Measurements from ENCODE around the gene TTC16. TPM values are rescaled to one million over a fixed set of nuclear protein-coding genes. Genes with fewer than 3 reads are reported as not detected.

Gene TTC16
- polyA plus RNA-seq, 1 donor from 2014 or later: 0.11 TPM

GRCh38 chr9:127753622-127754021 is 37.7 kb downstream of the TTC16 start (continued):
- no peak for TF ChIP-seq EP300 (conservative IDR thresholded peaks at IDR 0.05; ENCODE audit: poor library complexity, severe bottlenecking)
- TF ChIP-seq RAD21 (conservative IDR thresholded peaks at IDR 0.05): no peak
- no peak for TF ChIP-seq MXI1 (conservative IDR thresholded peaks at IDR 0.05; ENCODE audit: poor library complexity, severe bottlenecking)

DNA sequence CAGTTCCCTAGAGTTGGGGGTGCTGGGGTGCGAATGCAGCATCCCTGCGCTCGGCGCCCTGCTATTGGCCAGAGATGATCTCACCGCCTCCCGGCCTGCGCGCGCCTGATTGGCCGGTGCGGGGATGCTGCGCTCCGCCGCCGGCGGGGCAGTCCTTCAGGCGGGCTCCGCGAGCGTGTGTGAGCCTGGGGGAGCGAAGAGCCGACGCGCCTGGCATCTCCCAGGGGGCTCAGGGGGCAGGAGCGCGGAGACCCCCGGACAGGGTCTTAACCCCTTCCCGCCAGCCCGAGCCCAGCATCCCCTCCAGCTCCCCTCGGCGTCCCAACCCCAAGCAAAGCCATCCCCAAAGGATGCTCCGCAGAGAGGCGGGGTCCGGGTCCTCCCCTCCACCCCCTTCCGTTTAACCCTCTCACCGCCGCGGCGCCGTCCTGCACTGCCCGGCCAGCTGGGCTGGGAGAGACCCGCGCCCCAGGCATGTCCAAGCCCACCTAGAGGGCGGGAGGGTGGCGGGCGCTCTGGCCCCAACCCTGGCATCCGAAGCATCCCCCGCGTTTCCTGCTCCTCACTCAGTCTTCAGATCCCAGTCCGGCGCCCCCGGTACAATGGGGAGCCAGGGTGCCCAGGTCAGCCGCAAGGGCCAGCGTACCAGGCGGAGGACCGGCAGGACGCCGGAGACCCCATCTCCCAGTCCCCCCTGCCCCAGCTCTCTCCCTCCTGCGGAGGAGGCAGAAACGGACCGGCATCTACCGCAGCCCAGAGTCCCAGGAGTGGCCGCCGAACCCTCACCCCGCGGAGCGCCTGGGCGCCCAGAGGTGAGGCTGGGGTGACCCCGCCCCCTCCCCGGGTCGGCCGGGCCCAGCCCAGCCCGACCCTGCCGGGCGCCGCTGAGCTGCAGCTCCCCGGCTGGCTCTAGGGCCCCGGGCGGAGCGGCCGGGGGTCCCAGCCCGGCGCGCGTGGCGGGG is 38.5 kb downstream of the TTC16 start:
- H4K20me1 ChIP-seq (ENCODE audit: insufficient read depth): no peaks in the 10 kb centered on the region
- H3K9me3 ChIP-seq (ENCODE audit: low read length): no peaks in the 10 kb centered on the region
- H3K27ac ChIP-seq (ENCODE audit: low read length): peak overlapping the region; percentile 98
- TF ChIP-seq TAF1 (IDR thresholded peaks at IDR 0.05; ENCODE audit: low read depth) (peak; percentile 94), EP300 (conservative IDR thresholded peaks at IDR 0.05; ENCODE audit: poor library complexity, severe bottlenecking) (peak; percentile 64), RAD21 (conservative IDR thresholded peaks at IDR 0.05) (peak; percentile 53), SMC3 (conservative IDR thresholded peaks at IDR 0.05; ENCODE audit: poor library complexity) (peak; percentile 48), MXI1 (conservative IDR thresholded peaks at IDR 0.05; ENCODE audit: poor library complexity, severe bottlenecking) (peak; percentile 49), CTCF (IDR thresholded peaks at IDR 0.05; ENCODE audit: poor library complexity, severe bottlenecking) (no peak), POLR2AphosphoS5 (IDR thresholded peaks at IDR 0.05) (peak; percentile 98), EZH2 (IDR thresholded peaks at IDR 0.05; ENCODE audit: borderline replicate concordance, insufficient read depth, low read length, poor library complexity, severe bottlenecking) (no peak)
- TF ChIP-seq, protein P1, sequence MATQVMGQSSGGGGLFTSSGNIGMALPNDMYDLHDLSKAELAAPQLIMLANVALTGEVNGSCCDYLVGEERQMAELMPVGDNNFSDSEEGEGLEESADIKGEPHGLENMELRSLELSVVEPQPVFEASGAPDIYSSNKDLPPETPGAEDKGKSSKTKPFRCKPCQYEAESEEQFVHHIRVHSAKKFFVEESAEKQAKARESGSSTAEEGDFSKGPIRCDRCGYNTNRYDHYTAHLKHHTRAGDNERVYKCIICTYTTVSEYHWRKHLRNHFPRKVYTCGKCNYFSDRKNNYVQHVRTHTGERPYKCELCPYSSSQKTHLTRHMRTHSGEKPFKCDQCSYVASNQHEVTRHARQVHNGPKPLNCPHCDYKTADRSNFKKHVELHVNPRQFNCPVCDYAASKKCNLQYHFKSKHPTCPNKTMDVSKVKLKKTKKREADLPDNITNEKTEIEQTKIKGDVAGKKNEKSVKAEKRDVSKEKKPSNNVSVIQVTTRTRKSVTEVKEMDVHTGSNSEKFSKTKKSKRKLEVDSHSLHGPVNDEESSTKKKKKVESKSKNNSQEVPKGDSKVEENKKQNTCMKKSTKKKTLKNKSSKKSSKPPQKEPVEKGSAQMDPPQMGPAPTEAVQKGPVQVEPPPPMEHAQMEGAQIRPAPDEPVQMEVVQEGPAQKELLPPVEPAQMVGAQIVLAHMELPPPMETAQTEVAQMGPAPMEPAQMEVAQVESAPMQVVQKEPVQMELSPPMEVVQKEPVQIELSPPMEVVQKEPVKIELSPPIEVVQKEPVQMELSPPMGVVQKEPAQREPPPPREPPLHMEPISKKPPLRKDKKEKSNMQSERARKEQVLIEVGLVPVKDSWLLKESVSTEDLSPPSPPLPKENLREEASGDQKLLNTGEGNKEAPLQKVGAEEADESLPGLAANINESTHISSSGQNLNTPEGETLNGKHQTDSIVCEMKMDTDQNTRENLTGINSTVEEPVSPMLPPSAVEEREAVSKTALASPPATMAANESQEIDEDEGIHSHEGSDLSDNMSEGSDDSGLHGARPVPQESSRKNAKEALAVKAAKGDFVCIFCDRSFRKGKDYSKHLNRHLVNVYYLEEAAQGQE (IDR thresholded peaks at IDR 0.05; ENCODE audit: borderline replicate concordance): peak; percentile 59
- H3F3A ChIP-seq (ENCODE audit: insufficient read depth, low read length, poor library complexity, severe bottlenecking): no peaks in the 10 kb centered on the region
- no peaks in the 10 kb centered on the region for H3K27me3 ChIP-seq (ENCODE audit: insufficient read depth, low read depth, low read length)
- peak overlapping the region; percentile 100 for H3K4me3 ChIP-seq (ENCODE audit: low read length)
- peak overlapping the region; percentile 8 for H2AFZ ChIP-seq (ENCODE audit: low read depth, low read length)
- peak overlapping the region; percentile 36 for H3K4me2 ChIP-seq (ENCODE audit: low read length)
- H3K36me3 ChIP-seq (ENCODE audit: insufficient read depth, low read length): no peaks in the 10 kb centered on the region
- peak overlapping the region; percentile 100 for H3K9ac ChIP-seq (ENCODE audit: low read length)
- peaks cover 26% of the 10 kb centered on the region for H3K79me2 ChIP-seq (replicated peaks; ENCODE audit: insufficient read depth, low read length)
- no peaks in the 10 kb centered on the region for H3K9me2 ChIP-seq (ENCODE audit: insufficient read depth, low read length)

Measured in neural cell (in vitro differentiated cells).